Activated T-helper 17 cell treated with anti-CD3 and anti-CD28 coated beads, Interleukin-2, amount 50 U/mL, for 72 hours (primary cell): ENCODE measurements around the gene FARP1. TPM values are rescaled to one million over a fixed set of nuclear protein-coding genes. Genes with fewer than 3 reads are reported as not detected.

Experiments
- ATAC-seq: fragments of 150-1000 bp; cut with Tn5 transposase; replicated peaks from 2 replicates; pipeline ENCODE4 v1.10.0; 2021; ENCODE audit warnings: mild to moderate bottlenecking, moderate library complexity
- H3K27ac Mint-ChIP-seq: one replicate; pipeline ENCODE4 v1.8.0; 2022; ENCODE audit warnings: mixed read lengths
- H3K27me3 Mint-ChIP-seq: one replicate; pipeline ENCODE4 v1.8.0; 2022; ENCODE audit warnings: mixed read lengths
- H3K36me3 Mint-ChIP-seq: one replicate; pipeline ENCODE4 v1.8.0; 2022; ENCODE audit warnings: low read depth, mild to moderate bottlenecking, mixed read lengths
- H3K4me1 Mint-ChIP-seq: one replicate; pipeline ENCODE4 v1.8.0; 2022; ENCODE audit warnings: mixed read lengths
- H3K4me3 Mint-ChIP-seq: one replicate; pipeline ENCODE4 v1.8.0; 2022; ENCODE audit warnings: mild to moderate bottlenecking, mixed read lengths
- H3K9me3 Mint-ChIP-seq: one replicate; pipeline ENCODE4 v1.8.0; 2022; ENCODE audit warnings: mixed read lengths
- total RNA-seq, 2 donors: library from RNA; stranded (reverse); gene quantifications; one replicate each; pipeline ENCODE4 v1.2.3, GENCODE V29; 2022

FARP1 gene
- total RNA-seq, 2 donors from 2014 or later, result 1.1 to 1.7 TPM

GRCh38 chr13:98436233-98436910, 293.5 kb downstream of the FARP1 start:
- H3K9me3 Mint-ChIP-seq, result no peaks in the 10 kb centered on the region
- H3K4me3 Mint-ChIP-seq, result no peak overlapping the region
- ATAC-seq, result no peak
- no peaks in the 10 kb centered on the region for H3K4me1 Mint-ChIP-seq
- H3K36me3 Mint-ChIP-seq, result no peaks in the 10 kb centered on the region
- peaks cover 13% of the 10 kb centered on the region for H3K27me3 Mint-ChIP-seq
- no peak overlapping the region for H3K27ac Mint-ChIP-seq

- no peaks in the 10 kb centered on the region for H3K9me3 Mint-ChIP-seq
- H3K27ac Mint-ChIP-seq, result no peak overlapping the region
- no peaks in the 10 kb centered on the region for H3K36me3 Mint-ChIP-seq
- peaks cover 2% of the 10 kb centered on the region for H3K4me1 Mint-ChIP-seq
- no peak for ATAC-seq
- peaks cover 3% of the 10 kb centered on the region for H3K27me3 Mint-ChIP-seq
- no peak overlapping the region for H3K4me3 Mint-ChIP-seq
Observed at GRCh38 chr13:98438246-98439125, 295.6 kb downstream of the FARP1 start.

GRCh38 chr13:98439126-98439828, 296.4 kb downstream of the FARP1 start:
- no peak for ATAC-seq
- H3K27ac Mint-ChIP-seq, result no peak overlapping the region
- H3K27me3 Mint-ChIP-seq, result peaks cover 3% of the 10 kb centered on the region
- no peaks in the 10 kb centered on the region for H3K36me3 Mint-ChIP-seq
- H3K4me3 Mint-ChIP-seq, result no peak overlapping the region
- no peaks in the 10 kb centered on the region for H3K9me3 Mint-ChIP-seq
- peaks cover 7% of the 10 kb centered on the region for H3K4me1 Mint-ChIP-seq

- H3K36me3 Mint-ChIP-seq, result no peaks in the 10 kb centered on the region
- H3K9me3 Mint-ChIP-seq, result no peaks in the 10 kb centered on the region
- peaks cover 3% of the 10 kb centered on the region for H3K27me3 Mint-ChIP-seq
- ATAC-seq, result no peak
- no peak overlapping the region for H3K27ac Mint-ChIP-seq
- H3K4me1 Mint-ChIP-seq, result peaks cover 8% of the 10 kb centered on the region
- H3K4me3 Mint-ChIP-seq, result no peak overlapping the region
Observed at GRCh38 chr13:98439896-98440295, 297.0 kb downstream of the FARP1 start.

- H3K4me3 Mint-ChIP-seq, result no peak overlapping the region
- H3K36me3 Mint-ChIP-seq, result peaks cover 5% of the 10 kb centered on the region
- no peak for ATAC-seq
- H3K9me3 Mint-ChIP-seq, result no peaks in the 10 kb centered on the region
- peaks cover 8% of the 10 kb centered on the region for H3K4me1 Mint-ChIP-seq
- no peak overlapping the region for H3K27ac Mint-ChIP-seq
- H3K27me3 Mint-ChIP-seq, result peaks cover 3% of the 10 kb centered on the region
Observed at GRCh38 chr13:98440390-98441055, 297.6 kb downstream of the FARP1 start.

- H3K4me1 Mint-ChIP-seq, result peaks cover 8% of the 10 kb centered on the region
- peaks cover 10% of the 10 kb centered on the region for H3K36me3 Mint-ChIP-seq
- ATAC-seq, result no peak
- no peak overlapping the region for H3K4me3 Mint-ChIP-seq
- H3K27ac Mint-ChIP-seq, result no peak overlapping the region
- peaks cover 3% of the 10 kb centered on the region for H3K27me3 Mint-ChIP-seq
- no peaks in the 10 kb centered on the region for H3K9me3 Mint-ChIP-seq
Observed at GRCh38 chr13:98441056-98441676, 298.3 kb downstream of the FARP1 start.

- H3K4me1 Mint-ChIP-seq, result peaks cover 19% of the 10 kb centered on the region
- peak overlapping the region; percentile 30 for H3K27ac Mint-ChIP-seq
- ATAC-seq, result no peak
- no peaks in the 10 kb centered on the region for H3K9me3 Mint-ChIP-seq
- no peak overlapping the region for H3K4me3 Mint-ChIP-seq
- H3K27me3 Mint-ChIP-seq, result no peaks in the 10 kb centered on the region
- H3K36me3 Mint-ChIP-seq, result peaks cover 22% of the 10 kb centered on the region
Observed at GRCh38 chr13:98442391-98443230, 299.7 kb downstream of the FARP1 start.

GRCh38 chr13:98443329-98443728, 300.4 kb downstream of the FARP1 start:
- peaks cover 29% of the 10 kb centered on the region for H3K36me3 Mint-ChIP-seq

GRCh38 chr13:98443800-98444325, 301.0 kb downstream of the FARP1 start:
- Mint-ChIP-seq H3K4me3 (no peak overlapping the region), H3K27me3 (no peaks in the 10 kb centered on the region), H3K36me3 (peaks cover 34% of the 10 kb centered on the region), H3K27ac (peak overlapping the region; percentile 85), H3K4me1 (peaks cover 19% of the 10 kb centered on the region), H3K9me3 (no peaks in the 10 kb centered on the region)
- ATAC-seq, result no peak

More at GRCh38 chr13:98443329-98443728, 300.4 kb downstream of the FARP1 start:
- Mint-ChIP-seq H3K27me3 (no peaks in the 10 kb centered on the region), H3K4me3 (no peak overlapping the region), H3K9me3 (no peaks in the 10 kb centered on the region), H3K27ac (peak overlapping the region; percentile 85), H3K4me1 (peaks cover 19% of the 10 kb centered on the region)
- no peak for ATAC-seq

GRCh38 chr13:98444381-98444780, 301.5 kb downstream of the FARP1 start:
- H3K36me3 Mint-ChIP-seq, result peaks cover 39% of the 10 kb centered on the region
- no peak for ATAC-seq
- no peaks in the 10 kb centered on the region for H3K9me3 Mint-ChIP-seq
- no peaks in the 10 kb centered on the region for H3K27me3 Mint-ChIP-seq
- no peak overlapping the region for H3K4me3 Mint-ChIP-seq
- peak overlapping the region; percentile 85 for H3K27ac Mint-ChIP-seq
- peaks cover 19% of the 10 kb centered on the region for H3K4me1 Mint-ChIP-seq

- peaks cover 51% of the 10 kb centered on the region for H3K36me3 Mint-ChIP-seq
- no peaks in the 10 kb centered on the region for H3K27me3 Mint-ChIP-seq
- peak overlapping the region; percentile 83 for H3K27ac Mint-ChIP-seq
- H3K4me3 Mint-ChIP-seq, result peak overlapping the region; percentile 11
- no peaks in the 10 kb centered on the region for H3K9me3 Mint-ChIP-seq
- ATAC-seq, result peak; percentile 79
- peaks cover 19% of the 10 kb centered on the region for H3K4me1 Mint-ChIP-seq
Observed at GRCh38 chr13:98445340-98446233, 302.7 kb downstream of the FARP1 start.

- Mint-ChIP-seq H3K36me3 (peaks cover 58% of the 10 kb centered on the region), H3K27ac (peak overlapping the region; percentile 83)
Observed at GRCh38 chr13:98446234-98446621, 303.3 kb downstream of the FARP1 start.

More at GRCh38 chr13:98446234-98446621, 303.3 kb downstream of the FARP1 start:
- no peak for ATAC-seq
- Mint-ChIP-seq H3K9me3 (no peaks in the 10 kb centered on the region), H3K27me3 (no peaks in the 10 kb centered on the region), H3K4me1 (peaks cover 19% of the 10 kb centered on the region), H3K4me3 (no peak overlapping the region)
